ENCODE data around the gene HAPSTR1.

Gene HAPSTR1

DNA sequence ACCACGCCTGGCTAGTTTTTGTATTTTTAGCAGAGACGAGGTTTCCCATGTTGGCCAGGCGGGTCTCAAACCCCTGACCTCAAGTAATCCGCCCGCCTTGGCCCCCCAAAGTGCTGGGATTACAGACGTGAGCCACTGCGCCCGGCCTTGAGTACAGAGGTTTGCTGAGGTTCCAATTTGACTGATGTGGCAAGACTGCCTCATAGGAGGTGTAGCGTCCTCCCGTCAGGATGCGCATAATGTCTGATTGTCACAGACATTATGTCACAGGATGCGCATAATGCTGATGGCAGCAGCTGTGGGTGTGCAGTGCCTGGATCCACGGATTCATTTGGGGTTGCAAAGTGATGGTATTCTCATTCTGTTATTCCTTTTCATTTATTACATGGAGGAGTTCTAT lies 45.2 kb downstream of the HAPSTR1 start:
- H3K4me3 ChIP-seq (replicated peaks in 1 of 2; ENCODE audit: low read depth in 2 of 2, low read length in 2 of 2) = no peak overlapping the region
- TF ChIP-seq, protein P1, sequence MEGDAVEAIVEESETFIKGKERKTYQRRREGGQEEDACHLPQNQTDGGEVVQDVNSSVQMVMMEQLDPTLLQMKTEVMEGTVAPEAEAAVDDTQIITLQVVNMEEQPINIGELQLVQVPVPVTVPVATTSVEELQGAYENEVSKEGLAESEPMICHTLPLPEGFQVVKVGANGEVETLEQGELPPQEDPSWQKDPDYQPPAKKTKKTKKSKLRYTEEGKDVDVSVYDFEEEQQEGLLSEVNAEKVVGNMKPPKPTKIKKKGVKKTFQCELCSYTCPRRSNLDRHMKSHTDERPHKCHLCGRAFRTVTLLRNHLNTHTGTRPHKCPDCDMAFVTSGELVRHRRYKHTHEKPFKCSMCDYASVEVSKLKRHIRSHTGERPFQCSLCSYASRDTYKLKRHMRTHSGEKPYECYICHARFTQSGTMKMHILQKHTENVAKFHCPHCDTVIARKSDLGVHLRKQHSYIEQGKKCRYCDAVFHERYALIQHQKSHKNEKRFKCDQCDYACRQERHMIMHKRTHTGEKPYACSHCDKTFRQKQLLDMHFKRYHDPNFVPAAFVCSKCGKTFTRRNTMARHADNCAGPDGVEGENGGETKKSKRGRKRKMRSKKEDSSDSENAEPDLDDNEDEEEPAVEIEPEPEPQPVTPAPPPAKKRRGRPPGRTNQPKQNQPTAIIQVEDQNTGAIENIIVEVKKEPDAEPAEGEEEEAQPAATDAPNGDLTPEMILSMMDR (IDR thresholded peaks at IDR 0.05; ENCODE audit: low read depth, low read length) = no peak
- DNase-seq (ENCODE audit: low read depth in 2 of 2) = no peak

GRCh38 chr16:9138021-9138680 lies 46.7 kb downstream of the HAPSTR1 start:
- H3K4me3 ChIP-seq (replicated peaks in 1 of 2; ENCODE audit: low read depth in 2 of 2, low read length in 2 of 2) = no peak overlapping the region
- no peak for DNase-seq (ENCODE audit: low read depth in 2 of 2)
- TF ChIP-seq, protein P1 (IDR thresholded peaks at IDR 0.05; ENCODE audit: low read depth, low read length) = no peak

DNA sequence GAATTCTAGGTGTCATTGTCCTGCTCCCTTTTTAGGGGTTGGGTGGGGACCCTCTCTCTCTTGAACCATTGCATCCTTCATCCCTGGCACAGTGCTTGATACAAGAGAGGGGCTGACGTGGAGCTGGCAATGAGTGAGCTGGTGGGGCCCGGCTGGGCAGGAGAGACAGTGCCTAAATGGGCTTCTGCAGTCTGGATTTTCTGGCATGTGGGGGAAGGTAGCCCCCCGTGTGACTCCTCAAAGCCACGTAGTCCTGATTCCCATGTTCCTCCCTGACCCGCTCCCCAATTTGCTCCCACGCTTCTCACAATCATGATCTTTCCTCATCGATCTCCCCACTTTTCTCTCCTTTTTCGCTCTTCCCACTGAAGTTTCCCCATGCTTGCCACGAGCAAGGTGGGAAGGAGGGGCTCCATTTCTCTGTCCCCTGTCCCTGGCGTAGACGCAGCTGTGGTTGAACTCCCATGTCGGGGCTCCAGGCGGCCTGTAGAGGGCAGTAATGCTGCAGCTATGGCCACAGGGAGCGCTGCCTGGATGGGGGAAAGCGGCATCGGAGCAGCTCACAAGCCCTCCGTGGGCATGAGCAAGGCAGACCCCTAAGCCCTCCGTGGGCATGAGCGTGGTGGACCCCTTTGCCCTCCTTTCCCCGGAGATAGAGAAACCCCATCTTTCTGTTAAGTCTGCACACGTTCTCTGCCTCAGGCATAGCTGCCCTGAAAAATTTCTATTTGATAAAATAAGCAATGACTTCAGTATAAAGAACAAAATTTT lies 47.5 kb downstream of the HAPSTR1 start:
- no peak overlapping the region for H3K4me3 ChIP-seq (replicated peaks in 1 of 2; ENCODE audit: low read depth in 2 of 2, low read length in 2 of 2)
- TF ChIP-seq, protein P1 (IDR thresholded peaks at IDR 0.05; ENCODE audit: low read depth, low read length) = peak; percentile 98
- peak; percentile 65 to 70 for DNase-seq (ENCODE audit: low read depth in 2 of 2)

DNA sequence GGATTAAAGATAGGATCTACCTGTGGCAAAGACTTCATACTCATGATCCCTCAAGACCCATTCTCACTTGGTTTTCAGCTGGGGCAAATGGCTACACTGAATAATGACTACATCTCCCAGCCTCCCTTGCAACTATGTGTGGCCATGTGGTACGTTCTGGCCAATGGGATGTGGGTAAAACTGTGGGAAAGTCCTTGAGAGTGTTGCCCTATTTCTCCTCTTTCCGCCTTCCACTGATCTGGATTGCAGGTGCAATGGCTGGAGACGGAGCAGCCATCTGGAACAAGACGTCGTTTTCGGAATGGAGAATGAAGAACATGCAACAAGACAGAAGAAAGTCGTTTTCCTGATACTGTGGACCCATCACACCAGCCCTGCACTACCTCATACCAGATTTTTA lies 48.5 kb downstream of the HAPSTR1 start:
- TF ChIP-seq, protein P1 (IDR thresholded peaks at IDR 0.05; ENCODE audit: low read depth, low read length) = no peak
- peak; percentile 41 to 48 for DNase-seq (ENCODE audit: low read depth in 2 of 2)

More for the DNA sequence above, 48.5 kb downstream of the HAPSTR1 start:
- H3K4me3 ChIP-seq (replicated peaks in 1 of 2; ENCODE audit: low read depth in 2 of 2, low read length in 2 of 2) = no peak overlapping the region
